NCI-H748 (cell line): ENCODE measurements around the gene ITGB4.

Source experiments
- DNase-seq: peaks from one replicate; lab custom pipeline; 2025; ENCODE audit not compliant: unreplicated experiment; lab: John Stamatoyannopoulos, UW

Gene ITGB4

DNA sequence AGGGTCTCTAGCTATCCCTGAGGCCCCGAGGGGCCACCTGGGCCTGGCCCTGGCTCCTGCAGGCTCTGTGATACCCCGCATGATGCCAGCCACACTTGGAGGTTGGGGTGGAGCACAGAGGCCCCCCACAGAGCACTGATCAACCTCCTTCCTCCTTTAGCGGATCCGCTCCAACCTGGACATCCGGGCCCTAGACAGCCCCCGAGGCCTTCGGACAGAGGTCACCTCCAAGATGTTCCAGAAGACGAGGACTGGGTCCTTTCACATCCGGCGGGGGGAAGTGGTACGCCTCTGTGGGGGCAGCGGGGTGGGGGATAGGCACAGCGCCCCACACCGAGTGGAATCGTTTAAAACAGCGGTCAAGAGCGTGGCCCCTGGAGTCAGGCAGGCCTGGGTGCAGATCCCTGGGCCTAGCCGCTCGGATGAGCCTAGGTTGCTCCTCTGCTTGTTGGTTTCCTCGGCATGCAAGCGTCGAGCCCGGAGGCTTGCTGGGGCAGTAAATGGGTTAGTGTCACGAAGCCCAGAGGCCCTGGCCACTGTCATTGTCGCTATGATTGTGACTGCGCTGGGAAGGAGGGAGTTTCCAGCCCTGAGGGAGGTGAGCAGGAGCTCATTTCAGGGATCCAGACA is 9.9 kb downstream of the ITGB4 start:
- no peak for DNase-seq

DNA sequence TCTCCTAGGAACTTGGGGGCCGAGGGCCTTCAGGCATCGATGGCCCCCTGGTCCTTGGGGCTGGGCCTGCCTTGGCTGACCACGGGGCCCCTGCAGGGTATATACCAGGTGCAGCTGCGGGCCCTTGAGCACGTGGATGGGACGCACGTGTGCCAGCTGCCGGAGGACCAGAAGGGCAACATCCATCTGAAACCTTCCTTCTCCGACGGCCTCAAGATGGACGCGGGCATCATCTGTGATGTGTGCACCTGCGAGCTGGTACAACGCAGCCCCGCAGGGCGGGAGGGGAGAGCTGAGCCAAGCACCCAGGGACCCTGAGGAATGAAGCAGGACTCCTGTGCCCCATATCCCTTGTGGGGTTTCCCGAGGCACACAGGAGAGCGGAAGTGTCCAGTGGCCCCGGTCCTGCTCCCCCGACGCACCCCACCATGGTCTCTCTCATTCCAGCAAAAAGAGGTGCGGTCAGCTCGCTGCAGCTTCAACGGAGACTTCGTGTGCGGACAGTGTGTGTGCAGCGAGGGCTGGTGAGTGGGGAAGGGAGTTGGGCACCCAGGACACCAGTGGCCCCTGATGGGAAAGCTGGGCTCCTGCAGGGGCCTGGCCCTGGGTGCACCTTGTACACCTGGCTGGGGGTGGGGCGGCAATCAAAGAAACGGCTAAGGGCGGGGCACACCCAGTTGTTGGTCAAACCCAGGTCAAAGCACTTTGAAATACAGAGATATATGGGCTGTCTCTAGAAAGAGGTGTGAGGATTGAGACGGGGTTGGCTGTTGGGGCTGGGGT is 10.6 kb downstream of the ITGB4 start:
- DNase-seq, result no peak

DNA sequence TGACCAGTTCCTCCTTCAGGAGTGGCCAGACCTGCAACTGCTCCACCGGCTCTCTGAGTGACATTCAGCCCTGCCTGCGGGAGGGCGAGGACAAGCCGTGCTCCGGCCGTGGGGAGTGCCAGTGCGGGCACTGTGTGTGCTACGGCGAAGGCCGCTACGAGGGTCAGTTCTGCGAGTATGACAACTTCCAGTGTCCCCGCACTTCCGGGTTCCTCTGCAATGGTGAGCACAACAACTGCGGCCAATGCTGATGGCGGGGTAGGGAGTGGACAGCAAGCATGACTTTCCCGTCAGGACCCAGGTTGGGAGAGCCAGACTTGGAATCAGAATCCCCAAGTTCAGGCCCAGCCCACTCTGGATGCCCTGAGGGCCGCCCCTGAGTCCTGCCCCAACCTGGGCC is 12.2 kb downstream of the ITGB4 start:
- no peak for DNase-seq

DNA sequence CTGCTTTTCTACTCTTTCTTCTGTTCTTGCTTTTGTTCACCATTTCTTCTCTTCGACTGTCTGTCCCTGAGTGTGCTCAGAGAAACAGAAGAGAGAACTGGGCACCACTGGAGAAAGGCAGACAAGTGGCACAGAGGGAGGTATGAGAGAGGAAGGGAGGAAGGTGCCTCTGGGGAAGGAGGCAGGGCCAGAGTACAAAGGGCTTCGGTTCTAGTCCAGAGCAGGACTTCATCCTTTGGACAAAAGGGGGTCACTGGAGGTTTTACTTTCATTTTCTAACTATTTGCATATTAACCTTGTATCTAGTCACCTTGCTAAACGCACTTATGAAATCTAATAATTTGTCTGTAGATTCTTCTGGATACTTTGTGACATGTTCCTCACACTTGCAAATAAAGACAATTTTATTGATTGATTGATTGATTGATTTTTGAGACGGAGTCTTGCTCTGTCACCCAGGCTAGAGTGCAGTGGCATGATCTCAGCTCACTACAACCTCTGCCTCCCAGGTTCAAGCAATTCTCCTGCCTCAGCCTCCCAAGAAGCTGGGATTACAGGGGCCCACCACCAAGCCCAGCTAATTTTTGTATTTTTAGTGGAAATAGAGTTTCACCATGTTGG is 13.5 kb downstream of the ITGB4 start:
- DNase-seq, result no peak

DNA sequence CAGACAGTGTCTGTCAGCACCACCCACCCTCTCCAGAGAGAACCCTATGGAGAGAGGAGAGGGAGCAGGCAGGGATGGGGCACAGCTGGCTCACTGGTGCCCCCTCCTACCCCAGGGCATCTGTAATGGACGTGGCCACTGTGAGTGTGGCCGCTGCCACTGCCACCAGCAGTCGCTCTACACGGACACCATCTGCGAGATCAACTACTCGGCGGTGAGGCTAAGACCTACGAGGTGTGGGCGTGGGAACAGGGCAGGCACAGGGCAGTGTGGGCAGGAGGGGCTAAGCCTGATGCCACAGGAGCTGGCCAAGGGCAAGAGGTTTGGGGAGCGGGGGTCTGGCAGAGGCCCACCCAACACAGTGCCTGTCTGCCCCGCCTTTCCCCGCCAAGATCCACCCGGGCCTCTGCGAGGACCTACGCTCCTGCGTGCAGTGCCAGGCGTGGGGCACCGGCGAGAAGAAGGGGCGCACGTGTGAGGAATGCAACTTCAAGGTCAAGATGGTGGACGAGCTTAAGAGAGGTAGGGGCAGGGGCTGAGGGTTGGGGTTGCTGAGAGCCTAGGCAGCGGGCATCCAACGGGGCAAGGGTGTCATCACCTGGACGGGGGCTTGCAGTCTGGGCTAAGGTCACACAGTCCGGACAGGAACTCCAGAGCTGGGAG is 15.0 kb downstream of the ITGB4 start:
- no peak for DNase-seq

DNA sequence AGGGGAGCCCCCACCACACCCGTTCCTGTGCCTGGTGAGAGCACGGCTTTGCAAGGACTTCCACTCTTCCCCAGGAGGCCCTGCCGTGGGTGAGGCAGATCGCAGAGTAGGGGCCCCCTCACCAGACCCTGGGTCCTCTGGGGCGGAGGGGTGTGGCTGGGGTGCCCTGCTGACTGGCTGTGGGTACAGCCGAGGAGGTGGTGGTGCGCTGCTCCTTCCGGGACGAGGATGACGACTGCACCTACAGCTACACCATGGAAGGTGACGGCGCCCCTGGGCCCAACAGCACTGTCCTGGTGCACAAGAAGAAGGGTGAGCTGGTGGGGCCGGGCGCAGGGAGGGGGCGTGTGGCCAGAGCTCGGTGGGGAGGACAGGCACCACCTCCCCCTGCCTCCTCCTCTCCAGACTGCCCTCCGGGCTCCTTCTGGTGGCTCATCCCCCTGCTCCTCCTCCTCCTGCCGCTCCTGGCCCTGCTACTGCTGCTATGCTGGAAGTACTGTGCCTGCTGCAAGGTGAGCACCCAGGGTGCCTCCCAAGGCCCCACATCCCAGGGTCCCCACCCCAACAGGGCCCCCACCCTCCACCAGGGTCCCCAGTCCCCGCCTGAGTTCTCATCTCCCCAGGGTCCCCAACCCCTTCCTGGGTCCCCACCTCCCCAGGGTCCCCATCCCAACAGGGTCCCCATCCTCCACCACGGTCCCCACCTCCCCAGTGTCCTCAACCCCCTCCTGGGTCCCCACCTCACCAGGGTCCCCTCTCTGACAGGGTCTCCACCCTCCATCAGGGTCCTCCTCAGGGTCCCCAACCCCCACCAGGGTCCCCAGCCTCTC is 16.1 kb downstream of the ITGB4 start:
- no peak for DNase-seq

- DNase-seq, result no peak
Observed at GRCh38 chr17:75738218-75738802, 17.1 kb downstream of the ITGB4 start.

DNA sequence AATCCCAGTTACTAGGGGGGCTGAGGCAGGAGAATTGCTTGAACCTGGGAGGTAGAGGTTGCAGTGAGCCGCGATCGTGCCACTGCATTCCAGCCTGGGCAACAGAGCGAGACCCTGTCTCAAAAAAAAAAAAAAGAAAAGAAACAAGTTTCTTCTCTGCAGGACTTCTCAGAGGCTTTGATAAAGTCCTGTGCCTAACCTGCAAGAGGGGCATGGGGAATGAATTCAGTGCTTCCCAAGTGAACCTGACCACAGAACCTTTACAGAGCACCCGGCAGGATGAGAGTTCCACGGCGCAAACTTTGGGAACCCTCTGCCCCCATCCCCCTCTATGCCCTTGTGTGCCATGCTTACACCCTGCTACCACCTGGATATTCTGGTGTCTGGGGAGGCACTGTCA is 17.9 kb downstream of the ITGB4 start:
- DNase-seq, result no peak

- DNase-seq, result no peak
Observed at GRCh38 chr17:75739801-75740200, 18.5 kb downstream of the ITGB4 start.

DNA sequence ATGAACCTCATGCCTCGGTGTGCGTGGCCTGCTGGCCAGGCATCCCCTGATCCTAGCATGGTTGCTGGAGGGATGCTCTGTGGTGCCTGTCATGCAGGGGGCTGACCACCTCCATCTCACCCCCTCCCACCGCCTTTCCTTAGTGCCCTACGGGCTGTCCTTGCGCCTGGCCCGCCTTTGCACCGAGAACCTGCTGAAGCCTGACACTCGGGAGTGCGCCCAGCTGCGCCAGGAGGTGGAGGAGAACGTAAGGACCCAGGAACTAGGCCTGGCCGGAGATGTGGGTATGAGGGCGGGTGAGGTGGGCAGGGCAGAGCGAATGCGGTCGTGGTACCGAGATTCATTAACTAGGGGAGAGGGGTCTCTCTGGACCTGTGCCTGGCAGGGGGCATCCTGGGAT is 19.0 kb downstream of the ITGB4 start:
- no peak for DNase-seq

- DNase-seq, result no peak
Observed at GRCh38 chr17:75740631-75741077, 19.4 kb downstream of the ITGB4 start.

DNA sequence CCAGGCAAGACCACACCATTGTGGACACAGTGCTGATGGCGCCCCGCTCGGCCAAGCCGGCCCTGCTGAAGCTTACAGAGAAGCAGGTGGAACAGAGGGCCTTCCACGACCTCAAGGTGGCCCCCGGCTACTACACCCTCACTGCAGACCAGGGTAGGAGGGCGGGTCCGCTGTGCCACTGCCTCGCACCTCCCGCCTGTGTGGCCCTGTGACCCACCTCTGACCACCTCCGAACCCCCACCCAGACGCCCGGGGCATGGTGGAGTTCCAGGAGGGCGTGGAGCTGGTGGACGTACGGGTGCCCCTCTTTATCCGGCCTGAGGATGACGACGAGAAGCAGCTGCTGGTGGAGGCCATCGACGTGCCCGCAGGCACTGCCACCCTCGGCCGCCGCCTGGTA is 21.1 kb downstream of the ITGB4 start:
- no peak for DNase-seq

DNA sequence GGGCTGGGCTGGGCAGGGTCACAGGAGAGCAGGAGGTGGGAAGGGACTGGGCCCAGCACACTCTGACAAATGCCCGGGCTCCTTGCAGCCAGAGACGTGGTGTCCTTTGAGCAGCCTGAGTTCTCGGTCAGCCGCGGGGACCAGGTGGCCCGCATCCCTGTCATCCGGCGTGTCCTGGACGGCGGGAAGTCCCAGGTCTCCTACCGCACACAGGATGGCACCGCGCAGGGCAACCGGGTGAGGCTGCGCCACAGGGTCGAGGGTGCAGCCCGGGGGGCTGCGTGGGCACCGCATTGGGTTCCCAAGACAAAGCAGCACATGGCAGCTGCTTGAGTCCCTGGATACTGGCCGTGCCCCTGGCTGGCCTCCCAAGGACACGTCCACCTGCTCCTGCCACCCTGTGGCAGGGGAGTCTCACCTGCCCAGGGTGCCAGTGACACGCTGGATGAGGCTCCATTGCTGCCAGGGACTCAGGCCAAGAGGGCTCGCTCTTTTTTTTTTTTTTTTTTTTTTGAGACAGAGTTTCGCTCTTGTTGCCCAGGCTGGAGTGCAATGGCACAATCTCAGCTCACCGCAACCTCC is 22.5 kb downstream of the ITGB4 start:
- no peak for DNase-seq

DNA sequence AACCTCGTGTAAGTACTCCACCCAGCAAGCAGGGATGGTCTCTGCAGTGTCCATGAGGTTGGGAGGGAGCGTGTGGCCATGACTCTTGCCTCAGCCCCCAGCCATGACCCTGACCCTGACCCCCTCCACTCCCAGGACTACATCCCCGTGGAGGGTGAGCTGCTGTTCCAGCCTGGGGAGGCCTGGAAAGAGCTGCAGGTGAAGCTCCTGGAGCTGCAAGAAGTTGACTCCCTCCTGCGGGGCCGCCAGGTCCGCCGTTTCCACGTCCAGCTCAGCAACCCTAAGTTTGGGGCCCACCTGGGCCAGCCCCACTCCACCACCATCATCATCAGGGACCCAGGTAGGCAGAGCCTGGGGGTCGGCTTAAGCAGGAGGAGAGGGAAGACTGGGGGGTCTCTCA is 27.4 kb downstream of the ITGB4 start:
- DNase-seq, result no peak

GRCh38 chr17:75749545-75750389 is 28.5 kb downstream of the ITGB4 start:
- DNase-seq, result peak; percentile 52

- DNase-seq, result no peak
Observed at GRCh38 chr17:75750661-75751423, 29.6 kb downstream of the ITGB4 start.

GRCh38 chr17:75751676-75752404 is 30.6 kb downstream of the ITGB4 start:
- no peak for DNase-seq

- DNase-seq, result no peak
Observed at GRCh38 chr17:75752405-75752709, 31.1 kb downstream of the ITGB4 start.
